NB4 (cell line): Measurements from ENCODE around the gene CRELD2.

Experiments
- POLR2A ChIP-seq: IDR thresholded peaks from 2 replicates; pipeline ENCODE4 v1.6.1; 2011; ENCODE audit warnings: mild to moderate bottlenecking; ENCODE audit not compliant: insufficient read length; ENCODE audit errors: extremely low read depth
- TF ChIP-seq, protein P1 (sequence below): IDR thresholded peaks from one replicate; pipeline ENCODE4 v1.5.1; 2012; ENCODE audit warnings: low read depth, low read length

DNA sequence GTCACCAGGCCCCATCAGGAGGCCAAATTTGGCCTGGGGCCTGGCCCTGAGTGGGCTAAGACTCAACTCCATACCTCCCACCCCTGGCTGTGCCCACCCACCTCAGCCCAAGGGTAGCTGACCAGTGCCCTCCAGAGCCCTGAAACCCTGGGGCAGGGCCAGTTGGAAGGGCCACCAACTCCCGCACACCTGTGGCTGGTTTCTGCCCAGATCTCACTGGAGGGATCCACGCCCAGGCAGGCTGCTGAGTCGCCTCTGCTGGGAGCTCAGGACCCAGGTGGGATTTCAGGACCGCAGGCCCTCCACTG, 33.2 kb downstream of the CRELD2 start:
- TF ChIP-seq, protein P1, sequence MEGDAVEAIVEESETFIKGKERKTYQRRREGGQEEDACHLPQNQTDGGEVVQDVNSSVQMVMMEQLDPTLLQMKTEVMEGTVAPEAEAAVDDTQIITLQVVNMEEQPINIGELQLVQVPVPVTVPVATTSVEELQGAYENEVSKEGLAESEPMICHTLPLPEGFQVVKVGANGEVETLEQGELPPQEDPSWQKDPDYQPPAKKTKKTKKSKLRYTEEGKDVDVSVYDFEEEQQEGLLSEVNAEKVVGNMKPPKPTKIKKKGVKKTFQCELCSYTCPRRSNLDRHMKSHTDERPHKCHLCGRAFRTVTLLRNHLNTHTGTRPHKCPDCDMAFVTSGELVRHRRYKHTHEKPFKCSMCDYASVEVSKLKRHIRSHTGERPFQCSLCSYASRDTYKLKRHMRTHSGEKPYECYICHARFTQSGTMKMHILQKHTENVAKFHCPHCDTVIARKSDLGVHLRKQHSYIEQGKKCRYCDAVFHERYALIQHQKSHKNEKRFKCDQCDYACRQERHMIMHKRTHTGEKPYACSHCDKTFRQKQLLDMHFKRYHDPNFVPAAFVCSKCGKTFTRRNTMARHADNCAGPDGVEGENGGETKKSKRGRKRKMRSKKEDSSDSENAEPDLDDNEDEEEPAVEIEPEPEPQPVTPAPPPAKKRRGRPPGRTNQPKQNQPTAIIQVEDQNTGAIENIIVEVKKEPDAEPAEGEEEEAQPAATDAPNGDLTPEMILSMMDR: no peak
- TF ChIP-seq POLR2A: no peak
